Measurements from ENCODE around the gene TGOLN2.
"Not testable (repeated sequence)": the region's sequence is repeated elsewhere in the genome, so short reads cannot be mapped to it uniquely, and the experiment has no call there.

The TGOLN2 gene

GRCh38 chr2:85340034-85340892 is 12.5 kb upstream of the TGOLN2 start:
- no peak for DNase-seq

GRCh38 chr2:85334928-85335327 is 7.1 kb upstream of the TGOLN2 start:
- DNase-seq: no peak

- not testable (repeated sequence) for DNase-seq
Observed at GRCh38 chr2:85333877-85334276, 6.1 kb upstream of the TGOLN2 start.

GRCh38 chr2:85330839-85331636 is 3.2 kb upstream of the TGOLN2 start:
- no peak for DNase-seq

GRCh38 chr2:85329701-85330100 is 1.9 kb upstream of the TGOLN2 start:
- DNase-seq: not testable (repeated sequence)

GRCh38 chr2:85329181-85329651 is 1.4 kb upstream of the TGOLN2 start:
- no peak for DNase-seq

GRCh38 chr2:85327160-85327821 is 498 bp downstream of the TGOLN2 start:
- no peak for DNase-seq

- DNase-seq: peak; percentile 66 to 78
Observed at GRCh38 chr2:85326406-85327159, 1.2 kb downstream of the TGOLN2 start.

GRCh38 chr2:85325466-85325811 is 2.4 kb downstream of the TGOLN2 start:
- DNase-seq: no peak

- DNase-seq: peak; percentile 68 to 81
Observed at GRCh38 chr2:85324639-85325465, 2.9 kb downstream of the TGOLN2 start.

GRCh38 chr2:85323988-85324367 is 3.8 kb downstream of the TGOLN2 start:
- DNase-seq: not testable (repeated sequence)

- no peak for DNase-seq
Observed at GRCh38 chr2:85323351-85323987, 4.3 kb downstream of the TGOLN2 start.

- no peak for DNase-seq
Observed at GRCh38 chr2:85319796-85320195, 8.0 kb downstream of the TGOLN2 start.

- DNase-seq: no peak
Observed at GRCh38 chr2:85318222-85319074, 9.3 kb downstream of the TGOLN2 start.

DNA sequence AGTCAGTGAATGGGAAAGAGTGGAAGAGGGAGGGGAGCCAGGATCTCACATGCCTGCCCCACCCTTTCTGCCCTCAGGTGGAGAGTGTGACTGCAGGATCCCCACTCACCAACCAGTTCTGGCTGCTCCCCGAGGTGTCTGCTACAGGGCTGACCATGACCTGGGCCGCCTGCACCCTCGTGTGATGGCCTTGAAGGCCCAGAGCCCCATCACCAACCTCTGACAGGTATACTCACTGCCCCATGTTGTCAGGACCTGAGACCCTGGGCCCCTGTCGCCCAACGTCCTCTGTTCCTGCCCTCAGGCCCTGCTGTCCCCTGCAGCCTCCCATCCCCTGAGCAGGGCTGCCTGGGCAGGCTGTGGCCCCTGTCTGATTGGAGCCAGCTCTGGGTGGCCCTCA is 11.9 kb downstream of the TGOLN2 start:
- not testable (repeated sequence) for DNase-seq

GRCh38 chr2:85314884-85315242 is 12.9 kb downstream of the TGOLN2 start:
- DNase-seq: no peak

GRCh38 chr2:85312404-85312803 is 15.4 kb downstream of the TGOLN2 start:
- DNase-seq: no peak

DNA sequence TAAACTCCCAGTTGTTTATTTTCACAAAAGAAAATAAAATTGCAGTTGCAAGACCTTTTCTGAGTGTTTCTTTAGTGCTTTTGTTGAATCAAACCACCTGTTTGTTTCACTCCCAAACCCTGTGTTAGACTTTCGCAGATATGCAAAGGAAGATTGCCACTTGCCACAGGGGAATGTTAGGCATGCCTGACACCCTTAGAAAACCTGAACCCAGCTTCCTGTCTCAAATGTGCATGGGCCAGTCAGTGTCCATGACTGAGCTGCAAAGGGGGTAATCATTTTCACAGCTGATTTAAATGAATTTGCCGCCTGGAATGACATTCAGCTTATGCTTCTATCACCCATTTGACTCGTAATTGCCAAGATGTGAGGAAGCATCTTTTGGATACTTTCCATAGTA is 17.5 kb downstream of the TGOLN2 start:
- no peak for DNase-seq

DNA sequence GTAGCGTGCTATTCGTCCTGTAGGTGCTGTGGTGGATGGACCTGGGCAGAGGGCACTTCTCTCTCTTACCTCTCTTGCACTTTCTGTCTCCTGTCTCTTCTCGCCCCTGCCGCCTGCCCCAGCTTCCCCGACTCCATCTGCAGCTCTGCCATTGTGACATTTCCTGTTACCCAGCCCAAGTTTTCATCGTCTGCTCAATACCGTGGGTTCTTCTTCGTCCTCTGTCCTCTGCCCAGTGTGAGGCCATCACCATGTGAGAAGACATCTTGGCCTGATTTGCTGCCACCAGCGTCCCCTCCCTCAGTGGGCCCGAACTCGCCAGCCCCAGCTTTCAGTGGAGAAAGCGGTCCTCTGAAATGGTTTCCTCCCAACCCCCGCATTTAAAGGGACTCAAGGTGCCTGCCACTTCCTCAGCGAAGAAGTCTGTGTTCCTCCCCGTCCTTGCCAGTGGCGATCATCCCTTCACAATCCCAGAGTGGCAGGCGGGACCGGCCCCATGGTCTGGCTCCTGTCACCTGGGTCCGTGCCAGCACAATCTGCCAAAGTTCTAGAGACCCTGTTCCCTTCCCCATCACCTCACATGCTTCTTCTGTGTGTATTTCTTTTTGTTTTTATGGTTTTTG is 18.0 kb downstream of the TGOLN2 start:
- no peak for DNase-seq
